Globus pallidus (tissue), 1 donor: ENCODE measurements around the gene FAM118B.

Experiments used
- DNase-seq: peaks from one replicate; pipeline ENCODE4 v3.0.0-alpha.2; 2015; ENCODE audit warnings: low spot score

Gene FAM118B

DNA sequence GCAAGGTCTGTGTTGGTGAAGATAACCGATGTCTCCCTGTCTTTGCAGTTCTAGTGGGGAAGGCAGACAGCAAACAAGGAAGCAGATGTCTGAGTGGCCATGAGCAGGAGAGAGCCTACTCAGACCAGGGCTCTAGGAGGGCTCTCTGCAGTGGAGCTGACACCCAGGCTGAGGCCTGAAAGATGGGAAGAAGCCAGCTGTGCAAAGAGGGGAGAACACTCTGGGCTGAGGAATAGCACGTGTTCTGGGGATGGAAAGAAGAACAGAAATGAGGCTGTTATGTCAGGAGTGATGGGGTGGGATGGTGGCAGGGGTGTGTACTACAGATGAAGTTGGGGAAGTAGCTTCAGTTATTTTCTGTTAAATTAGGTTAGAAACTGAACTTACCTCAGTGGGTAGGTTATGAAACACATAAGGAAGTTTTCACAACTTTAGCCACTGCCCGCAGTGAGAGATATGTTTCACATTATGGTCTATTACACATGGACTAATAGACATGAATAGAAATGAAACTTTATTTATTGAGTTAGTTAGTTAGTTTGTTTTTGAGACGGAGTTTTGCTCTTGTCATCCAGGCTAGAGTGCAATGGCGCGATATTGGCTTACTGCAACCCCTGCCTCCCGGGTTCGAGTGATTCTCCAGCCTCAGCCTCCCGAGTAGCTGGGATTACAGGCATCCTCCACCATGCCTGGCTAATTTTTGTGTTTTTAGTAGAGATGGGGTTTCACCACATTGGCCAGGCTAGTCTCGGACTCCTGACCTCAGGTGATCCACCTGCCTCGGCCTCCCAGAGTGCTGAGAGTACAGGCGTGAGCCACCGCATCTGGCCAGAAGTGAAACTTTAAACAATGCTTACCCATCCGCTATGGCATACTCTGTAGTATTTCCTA, 100.1 kb downstream of the FAM118B start:
- DNase-seq, result no peak
